GM21528 (cell line): ENCODE measurements around the gene HOMER3.

Experiments
- ATAC-seq: cut with Tn5 transposase; IDR thresholded peaks from one replicate; pipeline ENCODE4 v1.9.1; 2021; ENCODE audit warnings: mild to moderate bottlenecking, moderate library complexity; ENCODE audit not compliant: unreplicated experiment, low FRiP score

The HOMER3 gene

DNA sequence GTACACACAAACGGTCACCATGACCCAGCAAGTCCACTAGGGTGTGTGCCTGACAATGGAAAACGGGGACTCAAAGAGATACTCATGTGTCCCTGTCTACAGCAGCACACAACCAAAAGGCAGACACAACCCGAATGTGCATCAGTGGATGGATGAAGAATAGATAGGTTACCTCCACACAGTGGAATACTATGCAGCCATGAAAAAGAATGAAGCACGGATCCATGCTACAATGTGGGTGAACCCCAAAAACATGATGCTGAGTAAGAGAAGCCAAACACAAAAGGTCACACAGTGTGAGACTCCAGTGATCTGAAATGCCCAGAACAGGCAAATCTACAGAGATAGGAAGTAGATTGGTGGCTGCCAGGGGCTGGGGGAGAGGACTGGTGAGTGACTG, 54.0 kb downstream of the HOMER3 start:
- ATAC-seq, result no peak

- ATAC-seq, result no peak
These were observed 57.3 kb downstream of the HOMER3 start for GRCh38 chr19:18883526-18884304.

DNA sequence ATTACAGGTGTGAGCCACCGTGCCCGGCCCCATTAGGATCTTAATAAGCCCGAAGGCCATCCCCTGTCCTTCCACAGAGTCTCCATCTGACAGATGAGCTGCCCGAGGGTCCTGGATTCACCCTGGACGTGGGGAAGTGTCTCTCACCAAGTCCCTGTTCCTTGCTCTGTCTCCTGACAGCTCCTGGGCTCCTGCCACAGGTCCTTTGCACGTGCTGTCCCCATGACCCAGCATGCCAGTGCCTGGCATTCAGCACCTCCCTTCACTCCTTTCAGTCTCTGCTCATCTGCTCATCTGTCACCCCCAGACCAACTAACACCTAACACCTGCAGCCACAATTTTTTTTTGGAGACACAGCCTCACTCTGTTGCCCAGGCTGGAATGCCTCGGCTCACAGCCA, 59.5 kb downstream of the HOMER3 start:
- ATAC-seq, result no peak

DNA sequence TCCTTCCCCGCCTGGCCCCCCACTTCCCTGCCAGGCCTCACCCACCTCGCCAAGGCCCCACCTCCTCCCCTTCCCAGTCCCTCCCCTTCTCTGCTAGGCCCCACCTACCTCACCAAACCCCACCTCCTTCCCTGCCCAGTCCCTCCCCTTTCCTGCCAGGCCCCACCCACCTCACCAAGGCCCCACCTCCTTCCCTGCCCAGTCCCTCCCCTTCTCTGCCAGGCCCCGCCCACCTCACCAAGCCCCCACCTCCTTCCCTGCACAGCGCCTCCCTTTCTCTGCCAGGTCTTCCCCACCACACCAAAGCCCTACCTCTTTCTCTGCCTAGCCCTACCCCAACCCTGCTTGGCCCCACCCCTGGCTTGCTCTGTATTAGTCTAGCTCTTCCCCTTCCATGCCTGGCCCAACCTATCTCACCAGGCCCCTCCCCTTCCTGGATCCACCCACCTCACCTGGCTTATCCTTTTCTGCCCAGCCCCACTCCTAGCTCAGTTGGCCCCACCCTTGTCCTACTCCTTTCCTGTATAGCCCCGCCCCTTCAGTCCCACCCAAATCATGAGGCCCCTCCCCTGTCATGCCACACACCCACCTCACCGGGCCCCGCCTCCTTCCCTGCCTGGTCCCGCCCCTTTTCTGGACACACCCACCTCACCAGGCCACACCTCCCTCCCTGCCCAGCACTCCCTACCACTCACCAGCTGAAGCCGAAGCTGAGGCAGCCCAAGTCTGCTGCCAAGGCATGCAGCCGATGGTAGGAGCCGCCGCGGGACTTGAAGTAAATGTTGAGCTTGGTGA, 61.2 kb downstream of the HOMER3 start:
- ATAC-seq, result no peak
